Left lung (tissue), 10 donors: Measurements from ENCODE around the gene SHOC1. TPM values are rescaled to one million over a fixed set of nuclear protein-coding genes. Genes with fewer than 3 reads are reported as not detected.

Experiments
- ATAC-seq: fragments of 200-7000 bp; cut with Tn5 transposase; one replicate; pipeline ENCODE4 v1.9.1; 2020; ENCODE audit warnings: moderate library complexity
- DNase-seq, 4 donors: peaks; one replicate each; pipeline ENCODE4 v3.0.0-alpha.2; 2013 to 2020
- H3K27ac ChIP-seq, 2 donors: fragments of 200-600 bp; sonication (generic) in 1 of 2; one replicate each; pipeline versions ENCODE4 v1.5.0 to v1.8.0; 2020 to 2021
- H3K27me3 ChIP-seq, 2 donors: fragments of 200-600 bp; sonication (generic) in 1 of 2; one replicate each; pipeline versions ENCODE4 v1.5.0 to v1.8.0; 2020 to 2021
- H3K36me3 ChIP-seq, 2 donors: fragments of 200-600 bp; sonication (generic) in 1 of 2; one replicate each; pipeline versions ENCODE4 v1.5.0 to v1.8.0; 2020 to 2021
- H3K4me1 ChIP-seq, 2 donors: fragments of 200-600 bp; one replicate each; pipeline ENCODE4 v1.8.0; 2021
- H3K4me3 ChIP-seq, 2 donors: fragments of 200-600 bp; sonication (generic) in 1 of 2; one replicate each; pipeline versions ENCODE4 v1.5.0 to v1.8.0; 2020 to 2021; ENCODE audit warnings: mild to moderate bottlenecking in 1 of 2
- H3K9me3 ChIP-seq, 2 donors: fragments of 200-600 bp; sonication (generic) in 1 of 2; one replicate each; pipeline versions ENCODE4 v1.5.0 to v1.8.0; 2020 to 2021
- CTCF ChIP-seq, 2 donors: fragments of 200-600 bp; sonication (generic) in 1 of 2; IDR thresholded peaks; one replicate each; pipeline versions ENCODE4 v1.5.0 to v1.8.0; 2021; ENCODE audit warnings: antibody characterized with exemption in 2 of 2
- intact Hi-C, 2 donors: fragments of 100-400 bp; cut with DNase I; formaldehyde crosslinking; loops; one replicate each; pipeline versions ENCODE4 v1.11.2 to v1.14.2; 2022
- polyA plus RNA-seq, 6 donors: library from polyadenylated mRNA; unstranded; fragments of 120-200 nt; gene quantifications; one replicate each; pipeline ENCODE4 v1.2.1, GENCODE V29; 2013; ENCODE audit not compliant: insufficient read length in 6 of 6
- total RNA-seq, 2 donors: library from RNA; stranded (reverse); fragmentation: NEBNext Ultra II Directional; extraction: Animal tissue kit (Norgen Biotek cat#: 25700); gene quantifications; one replicate each; pipeline ENCODE4 v1.2.1, GENCODE V29; 2021
- donor health status: DM: no; HTN: yes; CAD: no.
- donor health status: DM: no; HTN: no; CAD: no.

SHOC1 gene
- total and polyA plus RNA-seq, 8 donors = 0.06 to 0.63 (median 0.55) TPM

GRCh38 chr9:111805830-111806241 lies 11.1 kb upstream of the SHOC1 start:
- no peaks in the 10 kb centered on the region for H3K36me3 ChIP-seq
- intact Hi-C loops = no loop called here
- ATAC-seq = peak; percentile 86
- no peaks in the 10 kb centered on the region for H3K4me1 ChIP-seq
- TF ChIP-seq CTCF (IDR thresholded peaks at IDR 0.05) = no peak
- H3K27me3 ChIP-seq = no peaks in the 10 kb centered on the region
- peak overlapping the region; percentile 60 to 62 for H3K27ac ChIP-seq
- H3K9me3 ChIP-seq = no peaks in the 10 kb centered on the region
- no peak for DNase-seq
- no peak overlapping the region for H3K4me3 ChIP-seq

GRCh38 chr9:111805262-111805661 lies 10.5 kb upstream of the SHOC1 start:
- DNase-seq (no peak), ATAC-seq (no peak)
- no peak for TF ChIP-seq CTCF (IDR thresholded peaks at IDR 0.05)
- H3K27me3 ChIP-seq = no peaks in the 10 kb centered on the region
- intact Hi-C loops = no loop called here
- no peaks in the 10 kb centered on the region for H3K4me1 ChIP-seq
- no peak overlapping the region for H3K4me3 ChIP-seq
- peak overlapping the region; percentile 60 to 62 for H3K27ac ChIP-seq
- no peaks in the 10 kb centered on the region for H3K36me3 ChIP-seq
- H3K9me3 ChIP-seq = no peaks in the 10 kb centered on the region

DNA sequence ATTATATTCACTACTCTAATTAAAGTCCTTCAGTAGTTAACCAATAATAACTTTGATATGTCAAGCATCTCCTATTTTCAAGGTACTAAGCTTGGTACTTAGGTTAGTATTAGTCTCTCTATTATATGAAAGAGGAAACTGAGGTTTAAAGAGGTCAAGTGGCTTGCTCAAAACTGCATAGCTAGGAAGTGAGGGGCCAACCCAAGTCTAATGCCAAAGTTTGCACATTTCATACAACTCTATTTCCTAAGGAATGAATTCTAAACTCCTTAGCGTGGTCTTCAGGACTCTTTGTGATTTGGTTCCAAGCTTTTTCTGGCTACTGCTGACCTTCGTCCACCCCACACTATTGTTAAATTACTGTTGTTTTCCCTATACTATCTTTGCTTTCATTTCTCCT lies 9.9 kb upstream of the SHOC1 start:
- Histone ChIP-seq H3K4me1 (no peaks in the 10 kb centered on the region), H3K4me3 (no peak overlapping the region), H3K27me3 (no peaks in the 10 kb centered on the region), H3K36me3 (no peaks in the 10 kb centered on the region), H3K27ac (no peak overlapping the region), H3K9me3 (no peaks in the 10 kb centered on the region)
- ATAC-seq (no peak), DNase-seq (no peak)
- TF ChIP-seq CTCF (IDR thresholded peaks at IDR 0.05) = no peak
- intact Hi-C loops = no loop called here

DNA sequence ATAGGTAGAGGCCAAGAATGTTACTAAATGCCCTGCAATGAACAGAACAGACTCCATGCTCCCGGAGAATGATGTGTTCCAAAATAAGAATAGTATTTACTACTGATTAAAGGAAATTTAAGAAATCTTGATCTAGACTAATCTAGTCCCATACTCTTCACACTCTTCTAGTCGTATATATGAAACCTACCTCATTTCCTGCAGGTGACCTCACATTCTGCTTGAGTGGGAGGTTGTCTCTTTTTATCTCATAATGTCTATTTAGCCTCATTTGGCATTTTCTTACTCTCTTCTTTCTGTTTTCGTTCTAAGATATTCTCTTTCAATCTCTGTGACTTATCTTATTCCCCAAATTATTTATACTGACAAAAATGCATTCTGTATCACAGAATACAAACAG lies 9.2 kb upstream of the SHOC1 start:
- no peak for DNase-seq
- H3K27ac ChIP-seq = no peak overlapping the region
- no peaks in the 10 kb centered on the region for H3K4me1 ChIP-seq
- no peaks in the 10 kb centered on the region for H3K27me3 ChIP-seq
- H3K4me3 ChIP-seq = no peak overlapping the region
- no peak for ATAC-seq
- no peaks in the 10 kb centered on the region for H3K36me3 ChIP-seq
- intact Hi-C loops = no loop called here
- TF ChIP-seq CTCF (IDR thresholded peaks at IDR 0.05) = no peak
- no peaks in the 10 kb centered on the region for H3K9me3 ChIP-seq

DNA sequence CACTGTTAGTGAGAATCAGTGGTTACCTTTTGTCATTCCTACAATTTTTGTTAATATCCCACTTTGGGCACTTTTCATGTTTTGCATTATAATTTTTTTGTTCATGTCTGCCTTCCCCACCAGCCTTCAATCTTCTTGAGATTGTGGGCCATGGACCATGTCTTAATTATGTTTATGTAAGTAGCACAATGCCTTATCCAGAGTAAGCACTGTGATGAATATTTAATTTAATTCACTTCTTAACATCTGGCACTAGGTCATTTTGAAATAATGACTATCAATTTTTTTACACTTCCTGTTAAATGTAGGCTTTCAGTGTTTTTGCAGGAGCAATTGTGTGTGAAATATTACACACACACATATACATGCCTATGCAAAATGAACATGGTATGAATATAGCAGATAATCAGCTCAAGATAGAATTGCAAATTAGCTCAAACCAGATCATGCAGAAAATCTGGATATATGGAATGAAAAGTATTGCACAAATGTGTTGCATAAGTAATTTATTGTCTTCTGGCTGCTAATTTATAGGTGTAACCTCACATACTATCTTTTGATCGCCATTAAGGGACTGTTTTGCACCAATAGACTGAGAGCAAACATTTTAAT lies 5.3 kb upstream of the SHOC1 start:
- intact Hi-C loops = no loop called here
- Histone ChIP-seq H3K4me3 (no peak overlapping the region), H3K9me3 (no peaks in the 10 kb centered on the region), H3K4me1 (no peaks in the 10 kb centered on the region), H3K36me3 (no peaks in the 10 kb centered on the region), H3K27ac (no peak overlapping the region), H3K27me3 (no peaks in the 10 kb centered on the region)
- no peak for TF ChIP-seq CTCF (IDR thresholded peaks at IDR 0.05)
- no peak for ATAC-seq
- no peak for DNase-seq
